Psoas muscle (tissue), 8 donors: Measurements from ENCODE around the gene SLC13A3. TPM values are rescaled to one million over a fixed set of nuclear protein-coding genes. Genes with fewer than 3 reads are reported as not detected.

Experiments
- ATAC-seq, 4 donors: fragments of 200-7000 bp; cut with Tn5 transposase; one replicate each; pipeline ENCODE4 v1.9.1; 2020; ENCODE audit warnings: moderate library complexity in 3 of 4, mild to moderate bottlenecking in 2 of 4
- DNase-seq, 2 donors: peaks; one replicate each; pipeline ENCODE4 v3.0.0-alpha.2; 2020
- H3K27ac ChIP-seq: fragments of 200-600 bp; one replicate; pipeline ENCODE4 v1.8.0; 2022
- H3K27me3 ChIP-seq, 3 donors: fragments of 200-600 bp in 1 of 3; one replicate each; pipeline versions ENCODE4 v1.6.1 to v1.8.0; 2013 to 2022; ENCODE audit warnings: low read length in 2 of 3, mild to moderate bottlenecking in 2 of 3, moderate library complexity in 1 of 3; ENCODE audit not compliant: insufficient read depth in 3 of 3
- H3K36me3 ChIP-seq, 2 donors: fragments of 200-600 bp in 1 of 2; one replicate each; pipeline versions ENCODE4 v1.6.1 to v1.8.0; 2013 to 2022; ENCODE audit warnings: low read depth in 1 of 2, mild to moderate bottlenecking in 1 of 2, moderate library complexity in 1 of 2; ENCODE audit not compliant: insufficient read depth in 1 of 2
- H3K4me1 ChIP-seq: fragments of 200-600 bp; one replicate; pipeline ENCODE4 v1.8.0; 2022
- H3K4me3 ChIP-seq: fragments of 200-600 bp; one replicate; pipeline ENCODE4 v1.8.0; 2022; ENCODE audit warnings: mild to moderate bottlenecking
- H3K9me3 ChIP-seq: fragments of 200-600 bp; one replicate; pipeline ENCODE4 v1.8.0; 2022
- WGBS, 3 donors: extraction: QIAGEN DNeasy Blood & Tissue Kit; methylation state at CpG; one replicate each; pipeline versions ENCODE4 v1.1.6 to v1.1.7; 2013; 5-methylcytosine and 5-hydroxymethylcytosine counted together
- intact Hi-C, 2 donors: fragments of 100-400 bp; cut with DNase I; formaldehyde crosslinking; loops; one replicate each; pipeline versions ENCODE4 v1.11.0 to v1.14.2; 2022
- polyA plus RNA-seq, 3 donors: library from polyadenylated mRNA; stranded (reverse); fragments of 200-250 nt; gene quantifications; one replicate each; pipeline ENCODE4 v1.2.3, GENCODE V29; 2013
- total RNA-seq, 4 donors: library from RNA; stranded (reverse); fragmentation: NEBNext Ultra II Directional in 2 of 4; extraction: Animal tissue kit (Norgen Biotek cat#: 25700) in 2 of 4; gene quantifications; one replicate each; pipeline versions ENCODE4 v1.2.1 to v1.2.4, GENCODE V29; 2021 to 2023
- TF ChIP-seq, protein P1 (sequence below): fragments of 200-600 bp; IDR thresholded peaks from one replicate; pipeline ENCODE4 v1.8.0; 2022; ENCODE audit warnings: antibody characterized with exemption
- donor health status: healthy with polysubstance abuse.
- donor health status: DM: no; HTN: no; CAD: no; lungs with moderate emphysema.
- donor health status: Bipolar disorder and iron deficiency.
- donor health status: healthy.
- donor health status: DM: yes; HTN: yes; CAD: no.
- donor health status: DM: no; HTN: no; CAD: no.
- donor health status: DM: no; HTN: no; CAD: no.
- donor health status: DM: yes; HTN: yes; CAD: no.

Gene SLC13A3
- total and polyA plus RNA-seq, 7 donors, result 0.04 to 0.38 (median 0.15) TPM

DNA sequence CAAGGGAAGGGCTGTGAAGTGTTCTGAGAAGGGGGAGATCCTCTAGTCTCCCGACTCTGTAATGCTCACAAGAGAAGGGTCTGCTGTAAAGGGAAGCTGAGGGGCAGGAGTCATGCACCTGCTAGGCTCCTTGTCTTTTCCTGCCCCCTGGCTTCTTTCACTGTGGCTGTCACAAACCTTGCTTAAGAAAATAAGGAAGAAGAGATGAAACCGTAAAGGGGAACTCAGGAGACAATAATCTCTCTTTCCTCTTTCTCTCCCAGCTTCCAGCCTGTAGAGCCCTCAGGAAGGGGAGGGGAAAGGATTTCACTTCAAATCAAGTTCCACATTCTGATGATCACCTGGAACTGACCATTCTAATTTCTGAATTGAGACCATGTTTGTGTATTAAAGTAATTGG lies 26.3 kb downstream of the SLC13A3 start:
- peaks cover 0 to 1% (median 0%) of the 10 kb centered on the region in 3 donors for H3K27me3 ChIP-seq
- intact Hi-C loops, result no loop called here
- no peak for DNase-seq
- H3K4me1 ChIP-seq, result no peaks in the 10 kb centered on the region
- H3K4me3 ChIP-seq, result no peak overlapping the region
- H3K27ac ChIP-seq, result no peak overlapping the region
- TF ChIP-seq, protein P1, sequence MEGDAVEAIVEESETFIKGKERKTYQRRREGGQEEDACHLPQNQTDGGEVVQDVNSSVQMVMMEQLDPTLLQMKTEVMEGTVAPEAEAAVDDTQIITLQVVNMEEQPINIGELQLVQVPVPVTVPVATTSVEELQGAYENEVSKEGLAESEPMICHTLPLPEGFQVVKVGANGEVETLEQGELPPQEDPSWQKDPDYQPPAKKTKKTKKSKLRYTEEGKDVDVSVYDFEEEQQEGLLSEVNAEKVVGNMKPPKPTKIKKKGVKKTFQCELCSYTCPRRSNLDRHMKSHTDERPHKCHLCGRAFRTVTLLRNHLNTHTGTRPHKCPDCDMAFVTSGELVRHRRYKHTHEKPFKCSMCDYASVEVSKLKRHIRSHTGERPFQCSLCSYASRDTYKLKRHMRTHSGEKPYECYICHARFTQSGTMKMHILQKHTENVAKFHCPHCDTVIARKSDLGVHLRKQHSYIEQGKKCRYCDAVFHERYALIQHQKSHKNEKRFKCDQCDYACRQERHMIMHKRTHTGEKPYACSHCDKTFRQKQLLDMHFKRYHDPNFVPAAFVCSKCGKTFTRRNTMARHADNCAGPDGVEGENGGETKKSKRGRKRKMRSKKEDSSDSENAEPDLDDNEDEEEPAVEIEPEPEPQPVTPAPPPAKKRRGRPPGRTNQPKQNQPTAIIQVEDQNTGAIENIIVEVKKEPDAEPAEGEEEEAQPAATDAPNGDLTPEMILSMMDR, result no peak
- no peaks in the 10 kb centered on the region for H3K36me3 ChIP-seq
- 65 to 71% (median 69%) methylated on average over 2 of the region's 2 CpGs for WGBS, 3 donors
- H3K9me3 ChIP-seq, result peaks cover 15% of the 10 kb centered on the region
- ATAC-seq, result no peak

DNA sequence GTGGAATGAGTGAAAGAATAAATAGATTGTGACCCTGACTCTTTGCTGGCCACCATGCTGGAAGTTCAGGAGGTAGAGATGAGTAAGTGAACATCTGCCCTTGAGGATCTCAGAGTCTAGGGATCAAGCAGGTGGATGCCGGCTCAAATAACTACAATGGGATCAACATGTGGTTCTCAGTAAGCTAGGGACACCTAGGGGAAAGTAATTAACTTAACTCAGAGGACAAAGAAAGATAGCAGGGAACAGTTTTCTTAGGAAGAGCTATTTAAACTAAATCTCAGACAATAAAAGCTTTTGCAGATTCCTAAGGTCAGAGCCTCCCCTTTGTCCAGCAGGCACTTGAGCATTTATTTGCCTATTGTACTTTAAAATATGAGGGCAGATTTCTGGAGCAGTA lies 29.1 kb downstream of the SLC13A3 start:
- Histone ChIP-seq H3K27ac (no peak overlapping the region), H3K4me1 (no peaks in the 10 kb centered on the region), H3K9me3 (peaks cover 3% of the 10 kb centered on the region), H3K27me3 (peaks cover 0 to under 1% (median 0%) of the 10 kb centered on the region in 3 donors), H3K4me3 (no peak overlapping the region), H3K36me3 (no peaks in the 10 kb centered on the region)
- DNase-seq, result no peak
- ATAC-seq, result no peak
- TF ChIP-seq, protein P1, result no peak
- WGBS, 3 donors, result 25 to 46% (median 32%) methylated on average over 1 of the region's 1 CpG
- intact Hi-C loops, result no loop called here

DNA sequence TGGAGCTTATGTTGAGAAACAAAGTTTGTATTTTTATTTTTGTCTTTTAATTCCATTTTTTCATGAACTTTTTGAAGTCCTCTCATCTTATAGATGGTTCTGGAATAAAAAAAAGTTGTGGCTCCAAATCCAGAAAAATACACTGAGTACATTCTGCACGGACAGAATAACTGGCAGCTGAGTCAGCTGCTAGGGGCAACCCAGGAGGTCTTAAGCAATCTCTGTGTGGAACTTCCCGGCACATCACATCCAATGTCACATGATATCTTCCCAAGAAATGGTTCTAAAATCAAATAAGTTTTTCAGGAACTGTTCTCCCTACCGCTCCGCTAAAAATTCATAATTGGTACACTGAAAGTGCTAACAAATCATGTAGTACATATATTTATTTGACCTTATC lies 29.8 kb downstream of the SLC13A3 start:
- TF ChIP-seq, protein P1, result no peak
- intact Hi-C loops, result no loop called here
- no peak overlapping the region for H3K4me3 ChIP-seq
- DNase-seq (no peak), ATAC-seq (no peak)
- H3K9me3 ChIP-seq, result peaks cover 3% of the 10 kb centered on the region
- no peaks in the 10 kb centered on the region for H3K4me1 ChIP-seq
- WGBS, 3 donors, result 42 to 51% (median 46%) methylated on average over 4 of the region's 4 CpGs
- H3K36me3 ChIP-seq, result no peaks in the 10 kb centered on the region
- no peak overlapping the region for H3K27ac ChIP-seq
- no peaks in the 10 kb centered on the region for H3K27me3 ChIP-seq

DNA sequence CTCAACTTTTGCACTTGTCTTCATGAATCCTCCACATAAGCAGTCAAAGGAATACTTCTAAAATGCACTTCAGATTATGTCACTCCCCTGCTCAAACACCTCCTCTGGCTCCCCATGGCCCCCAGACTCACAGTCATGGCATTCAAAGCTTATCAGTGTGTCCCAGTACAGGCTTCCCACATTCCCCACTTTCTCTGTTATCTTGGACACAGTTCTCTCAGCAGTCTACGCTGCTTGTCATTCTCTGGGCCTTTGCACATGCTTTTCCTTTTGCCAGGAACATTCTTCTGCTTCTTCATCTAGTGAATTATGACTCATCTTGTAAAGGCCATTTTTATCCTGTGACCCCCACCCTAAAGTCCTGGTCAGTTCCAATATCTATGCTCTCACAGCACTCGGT lies 31.8 kb downstream of the SLC13A3 start:
- no peak overlapping the region for H3K27ac ChIP-seq
- TF ChIP-seq, protein P1, result no peak
- ATAC-seq, result no peak
- no peaks in the 10 kb centered on the region for H3K4me1 ChIP-seq
- 84 to 90% (median 89%) methylated on average over 2 of the region's 2 CpGs for WGBS, 3 donors
- no peaks in the 10 kb centered on the region for H3K27me3 ChIP-seq
- H3K9me3 ChIP-seq, result peaks cover 3% of the 10 kb centered on the region
- no peaks in the 10 kb centered on the region for H3K36me3 ChIP-seq
- no peak overlapping the region for H3K4me3 ChIP-seq
- intact Hi-C loops, result no loop called here
- no peak for DNase-seq
